ENCODE measurements around the gene KDM4C. TPM values are rescaled to one million over a fixed set of nuclear protein-coding genes. Genes with fewer than 3 reads are reported as not detected.

Gene KDM4C
- total RNA-seq, 4 donors from 2014 or later: 75.0 to 95.9 (median 88.9) TPM

DNA sequence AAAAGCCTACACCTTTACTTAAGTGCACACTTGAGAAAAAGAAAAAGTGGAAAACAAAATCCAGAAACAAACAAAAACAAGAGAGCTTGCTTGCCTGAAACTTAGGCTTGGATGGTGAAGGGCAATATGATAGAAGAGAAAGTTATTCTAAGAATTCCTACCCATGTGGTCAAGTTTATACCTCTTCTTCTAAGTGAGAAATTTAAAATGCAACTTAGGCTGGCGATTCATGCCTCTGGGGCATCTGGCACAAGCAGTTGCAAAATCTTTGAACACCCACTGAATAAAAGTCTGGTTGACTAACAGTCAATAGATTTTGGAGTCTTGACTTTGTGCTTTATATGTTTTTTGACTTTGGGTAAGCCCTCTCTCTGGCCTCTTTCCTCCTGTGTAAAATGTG lies 239.6 kb downstream of the KDM4C start:
- no peaks in the 10 kb centered on the region for H3K9me3 ChIP-seq
- no peak overlapping the region for H3K27ac ChIP-seq
- no peak for TF ChIP-seq POLR2AphosphoS5 (IDR thresholded peaks at IDR 0.05)
- no peak for TF ChIP-seq POLR2A (IDR thresholded peaks at IDR 0.05)
- TF ChIP-seq, protein P1, sequence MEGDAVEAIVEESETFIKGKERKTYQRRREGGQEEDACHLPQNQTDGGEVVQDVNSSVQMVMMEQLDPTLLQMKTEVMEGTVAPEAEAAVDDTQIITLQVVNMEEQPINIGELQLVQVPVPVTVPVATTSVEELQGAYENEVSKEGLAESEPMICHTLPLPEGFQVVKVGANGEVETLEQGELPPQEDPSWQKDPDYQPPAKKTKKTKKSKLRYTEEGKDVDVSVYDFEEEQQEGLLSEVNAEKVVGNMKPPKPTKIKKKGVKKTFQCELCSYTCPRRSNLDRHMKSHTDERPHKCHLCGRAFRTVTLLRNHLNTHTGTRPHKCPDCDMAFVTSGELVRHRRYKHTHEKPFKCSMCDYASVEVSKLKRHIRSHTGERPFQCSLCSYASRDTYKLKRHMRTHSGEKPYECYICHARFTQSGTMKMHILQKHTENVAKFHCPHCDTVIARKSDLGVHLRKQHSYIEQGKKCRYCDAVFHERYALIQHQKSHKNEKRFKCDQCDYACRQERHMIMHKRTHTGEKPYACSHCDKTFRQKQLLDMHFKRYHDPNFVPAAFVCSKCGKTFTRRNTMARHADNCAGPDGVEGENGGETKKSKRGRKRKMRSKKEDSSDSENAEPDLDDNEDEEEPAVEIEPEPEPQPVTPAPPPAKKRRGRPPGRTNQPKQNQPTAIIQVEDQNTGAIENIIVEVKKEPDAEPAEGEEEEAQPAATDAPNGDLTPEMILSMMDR (IDR thresholded peaks at IDR 0.05): no peak
- no peak for TF ChIP-seq EP300 (IDR thresholded peaks at IDR 0.05; ENCODE audit: low read depth)
- H3K4me1 ChIP-seq: no peaks in the 10 kb centered on the region
- peaks cover 0 to 15% (median 6%) of the 10 kb centered on the region in 4 donors for H3K36me3 ChIP-seq
- DNase-seq: no peak
- H3K27me3 ChIP-seq: no peaks in the 10 kb centered on the region
- no peak overlapping the region for H3K4me3 ChIP-seq
- 91% methylated on average over 1 of the region's 1 CpG; no CpG with 5 or more reads in 1 of the 2 donors for WGBS, 2 donors (ENCODE audit: low coverage in 1 of 2)
- in situ Hi-C loops (cut with MboI; ENCODE audit: low pct_ligation_motif_present in 1 of 4, low pct_unique_long_range_greater_than_20kb in 1 of 4, low sequenced_read_pairs in 3 of 4) (no loop called here), intact Hi-C loops (cut with DNase I; ENCODE audit: low total_unique reads) (no loop called here)

DNA sequence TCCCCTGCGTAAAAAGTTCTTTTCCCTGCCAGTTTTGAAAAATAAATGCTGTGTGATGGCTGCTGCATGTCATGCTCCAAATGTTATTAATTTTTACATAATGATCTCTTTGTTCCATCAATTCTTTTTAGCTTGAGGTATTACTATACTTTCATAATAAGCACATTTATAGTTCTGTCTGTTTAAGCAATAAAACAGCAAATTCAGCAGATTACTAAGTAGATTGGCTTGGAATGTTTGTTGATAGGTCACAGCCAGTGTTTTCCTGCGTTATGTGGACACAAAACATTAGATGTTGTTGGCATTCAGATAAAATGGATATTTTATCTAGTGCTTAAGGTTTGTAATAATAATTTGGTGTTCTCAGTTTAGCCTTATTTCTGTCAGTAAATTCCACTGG lies 242.0 kb downstream of the KDM4C start:
- Histone ChIP-seq H3K4me3 (no peak overlapping the region), H3K4me1 (no peaks in the 10 kb centered on the region), H3K27me3 (no peaks in the 10 kb centered on the region), H3K27ac (no peak overlapping the region), H3K9me3 (no peaks in the 10 kb centered on the region), H3K36me3 (peaks cover 0 to 13% (median 6%) of the 10 kb centered on the region in 4 donors)
- TF ChIP-seq POLR2A (IDR thresholded peaks at IDR 0.05): no peak
- no peak for TF ChIP-seq POLR2AphosphoS5 (IDR thresholded peaks at IDR 0.05)
- TF ChIP-seq EP300 (IDR thresholded peaks at IDR 0.05; ENCODE audit: low read depth): no peak
- TF ChIP-seq, protein P1 (IDR thresholded peaks at IDR 0.05): no peak
- intact Hi-C loops (cut with DNase I; ENCODE audit: low total_unique reads): no loop called here
- in situ Hi-C loops (cut with MboI; ENCODE audit: low pct_ligation_motif_present in 1 of 4, low pct_unique_long_range_greater_than_20kb in 1 of 4, low sequenced_read_pairs in 3 of 4): no loop called here
- no peak for DNase-seq
- WGBS, 2 donors (ENCODE audit: low coverage in 1 of 2): 82 to 84% methylated on average over 2 of the region's 2 CpGs

DNA sequence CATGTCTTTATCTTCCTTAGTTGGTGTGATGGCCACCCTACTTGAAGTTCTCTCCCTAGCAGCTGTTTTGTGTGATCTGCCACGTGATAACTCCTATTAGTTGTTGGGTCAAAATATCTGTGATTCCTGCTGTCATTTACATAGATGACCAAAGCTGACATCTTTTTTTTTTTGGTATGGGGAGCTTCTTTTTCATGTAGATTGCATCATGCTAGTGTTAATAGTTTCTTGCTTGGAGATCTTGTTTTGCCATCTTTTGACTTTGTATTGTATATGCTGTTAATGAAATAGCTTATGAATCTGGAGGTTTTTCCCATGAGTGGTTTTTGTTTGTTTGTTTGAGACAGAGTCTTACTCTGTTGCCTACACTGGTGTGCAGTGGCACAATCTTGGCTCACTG lies 243.8 kb downstream of the KDM4C start:
- H3K27me3 ChIP-seq: no peaks in the 10 kb centered on the region
- H3K9me3 ChIP-seq: no peaks in the 10 kb centered on the region
- DNase-seq: no peak
- WGBS, 2 donors (ENCODE audit: low coverage in 1 of 2): 78 to 82% methylated on average over 1 of the region's 1 CpG
- in situ Hi-C loops (cut with MboI; ENCODE audit: low pct_ligation_motif_present in 1 of 4, low pct_unique_long_range_greater_than_20kb in 1 of 4, low sequenced_read_pairs in 3 of 4): no loop called here
- TF ChIP-seq POLR2A (IDR thresholded peaks at IDR 0.05): no peak
- no peak for TF ChIP-seq EP300 (IDR thresholded peaks at IDR 0.05; ENCODE audit: low read depth)
- no peak for TF ChIP-seq POLR2AphosphoS5 (IDR thresholded peaks at IDR 0.05)
- TF ChIP-seq, protein P1 (IDR thresholded peaks at IDR 0.05): no peak
- H3K36me3 ChIP-seq: peaks cover 0 to 6% (median 0%) of the 10 kb centered on the region in 4 donors
- H3K4me1 ChIP-seq: no peaks in the 10 kb centered on the region
- no peak overlapping the region for H3K4me3 ChIP-seq
- intact Hi-C loops (cut with DNase I; ENCODE audit: low total_unique reads): no loop called here
- H3K27ac ChIP-seq: no peak overlapping the region

DNA sequence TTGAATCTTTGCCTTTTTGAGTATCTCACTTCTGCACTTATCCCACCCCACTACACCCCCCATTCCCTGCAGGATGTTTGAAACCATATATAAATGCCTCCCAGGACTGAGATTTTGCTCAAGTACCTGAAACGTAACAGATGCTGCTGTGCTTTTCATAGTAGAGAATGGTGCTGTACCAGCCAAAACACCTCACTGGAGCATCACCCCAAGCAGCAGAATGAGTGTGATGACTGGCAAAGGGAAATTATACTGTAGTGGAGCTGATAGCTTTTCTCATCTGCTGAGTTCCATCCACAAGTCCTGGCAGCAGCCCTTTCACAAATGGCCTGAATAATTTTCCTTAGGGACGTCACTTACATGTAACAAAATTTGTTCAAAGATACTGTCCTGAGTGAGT lies 246.1 kb downstream of the KDM4C start:
- intact Hi-C loops (cut with DNase I; ENCODE audit: low total_unique reads) (no loop called here), in situ Hi-C loops (cut with MboI; ENCODE audit: low pct_ligation_motif_present in 1 of 4, low pct_unique_long_range_greater_than_20kb in 1 of 4, low sequenced_read_pairs in 3 of 4) (no loop called here)
- no peak for DNase-seq
- peaks cover 0 to 11% (median 5%) of the 10 kb centered on the region in 4 donors for H3K36me3 ChIP-seq
- H3K4me1 ChIP-seq: no peaks in the 10 kb centered on the region
- TF ChIP-seq, protein P1 (IDR thresholded peaks at IDR 0.05): no peak
- TF ChIP-seq POLR2AphosphoS5 (IDR thresholded peaks at IDR 0.05): no peak
- TF ChIP-seq POLR2A (IDR thresholded peaks at IDR 0.05): no peak
- TF ChIP-seq EP300 (IDR thresholded peaks at IDR 0.05; ENCODE audit: low read depth): no peak
- WGBS, 2 donors (ENCODE audit: low coverage in 1 of 2): 88 to 93% methylated on average over 2 of the region's 2 CpGs
- no peaks in the 10 kb centered on the region for H3K27me3 ChIP-seq
- H3K27ac ChIP-seq: no peak overlapping the region
- H3K4me3 ChIP-seq: no peak overlapping the region
- no peaks in the 10 kb centered on the region for H3K9me3 ChIP-seq
